Erythroblast (primary cell): ENCODE data around the gene FYN.

Experiments
- GATA1 ChIP-seq: IDR thresholded peaks from 2 replicates; pipeline ENCODE4 v1.6.1; 2011; ENCODE audit warnings: low read depth, mild to moderate bottlenecking, control low read depth, low read length, moderate library complexity
- POLR2A ChIP-seq: IDR thresholded peaks from 2 replicates; pipeline ENCODE4 v1.6.1; 2011; ENCODE audit warnings: mild to moderate bottlenecking, low read length

DNA sequence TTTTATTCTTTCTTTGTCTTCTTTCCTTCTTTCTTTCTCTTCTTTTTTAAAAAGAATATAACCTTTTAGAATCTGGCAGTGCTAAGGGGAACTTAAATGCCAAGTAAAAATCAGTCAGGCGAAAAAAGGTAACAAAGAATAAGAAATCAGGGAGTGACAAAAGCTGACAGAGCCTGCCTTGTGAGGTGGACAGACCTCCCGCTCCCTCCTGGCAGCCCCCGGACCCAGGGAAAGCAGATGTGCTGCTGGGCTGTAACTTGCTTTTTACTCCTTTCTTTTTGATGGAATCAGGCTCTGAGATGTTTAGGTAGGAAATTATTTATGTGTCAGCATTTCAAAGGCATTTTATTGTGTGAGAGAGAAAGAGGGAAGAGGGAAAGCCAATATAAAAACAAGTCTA, 172.1 kb downstream of the FYN start:
- no peak for TF ChIP-seq POLR2A
- no peak for TF ChIP-seq GATA1
